GM12878 (cell line): ENCODE measurements around the gene PIAS1. TPM values are rescaled to one million over a fixed set of nuclear protein-coding genes. Genes with fewer than 3 reads are reported as not detected.
A peak's percentile ranks its signal among the peaks of the same experiment; 100 is the strongest.

Source experiments
- BMI1 ChIP-seq: fragments of 450-650 bp; IDR thresholded peaks from 2 replicates; pipeline ENCODE4 v1.6.1; 2016; ENCODE audit warnings: mild to moderate bottlenecking, moderate library complexity, borderline replicate concordance
- CHD4 ChIP-seq: fragments of 200-600 bp; sonication (generic); IDR thresholded peaks from 2 replicates; pipeline ENCODE4 v1.6.1; 2016; ENCODE audit warnings: mild to moderate bottlenecking
- EP300 ChIP-seq, 2 experiments: fragments of 150-350 bp in 1 of 2; IDR thresholded peaks; 2 replicates each; pipeline ENCODE4 v1.6.1; 2011 to 2012; ENCODE audit warnings: low read depth in 2 of 2, low read length in 2 of 2, borderline replicate concordance in 1 of 2, improper control_type of control experiment in 1 of 2, inconsistent platforms in 1 of 2; ENCODE audit not compliant: control insufficient read depth in 1 of 2
- FOS ChIP-seq: IDR thresholded peaks from 3 replicates; pipeline ENCODE4 v1.6.1; 2011; ENCODE audit warnings: borderline replicate concordance; ENCODE audit not compliant: insufficient read length; ENCODE audit errors: extremely low read depth
- GABPA ChIP-seq: IDR thresholded peaks from 2 replicates; pipeline ENCODE4 v1.6.1; 2014; ENCODE audit warnings: antibody characterized with exemption, low read depth, mild to moderate bottlenecking, inconsistent platforms
- HDGF ChIP-seq: fragments of 450-650 bp; IDR thresholded peaks from 2 replicates; pipeline ENCODE4 v1.6.1; 2016; ENCODE audit warnings: antibody characterized with exemption
- IRF3 ChIP-seq: fragments of 450-650 bp; IDR thresholded peaks from 2 replicates; pipeline ENCODE4 v1.6.1; 2014; ENCODE audit warnings: mild to moderate bottlenecking
- MXI1 ChIP-seq: fragments of 150-350 bp; IDR thresholded peaks from 2 replicates; pipeline ENCODE4 v1.6.1; 2011; ENCODE audit warnings: low read depth, mild to moderate bottlenecking, inconsistent platforms, low read length, improper control_type of control experiment
- NKRF ChIP-seq: fragments of 450-650 bp; conservative IDR thresholded peaks from 2 replicates; pipeline ENCODE4 v1.6.1; 2017; ENCODE audit warnings: mild to moderate bottlenecking, moderate library complexity
- NR2C1 ChIP-seq: fragments of 450-650 bp; IDR thresholded peaks from 2 replicates; pipeline ENCODE4 v1.6.1; 2017; ENCODE audit warnings: antibody characterized with exemption, mild to moderate bottlenecking, moderate library complexity
- PML ChIP-seq: IDR thresholded peaks from 2 replicates; pipeline ENCODE4 v1.6.1; 2012; ENCODE audit warnings: low read length, inconsistent platforms
- POLR2AphosphoS2 ChIP-seq: IDR thresholded peaks from 2 replicates; pipeline ENCODE4 v1.6.1; 2011; ENCODE audit warnings: low read depth, mild to moderate bottlenecking, low read length, improper control_type of control experiment, moderate library complexity
- POU2F2 ChIP-seq: IDR thresholded peaks from 3 replicates; pipeline ENCODE4 v1.6.1; 2011; ENCODE audit warnings: low read depth, mild to moderate bottlenecking, low read length, borderline replicate concordance
- RB1 ChIP-seq: fragments of 450-650 bp; formaldehyde crosslinking; IDR thresholded peaks from 2 replicates; pipeline ENCODE4 v1.6.1; 2017; ENCODE audit warnings: mild to moderate bottlenecking, borderline replicate concordance
- SMAD1 ChIP-seq: fragments of 450-650 bp; IDR thresholded peaks from 2 replicates; pipeline ENCODE4 v1.6.1; 2018; ENCODE audit warnings: mild to moderate bottlenecking, low read depth; ENCODE audit not compliant: partially characterized antibody
- USF1 ChIP-seq: IDR thresholded peaks from 2 replicates; pipeline ENCODE4 v1.6.1; 2011; ENCODE audit warnings: borderline replicate concordance, low read depth, mild to moderate bottlenecking, moderate library complexity, mixed read lengths, low read length; ENCODE audit not compliant: insufficient read depth; ENCODE audit errors: extremely low read length
- ZNF217 ChIP-seq: fragments of 450-650 bp; IDR thresholded peaks from 2 replicates; pipeline ENCODE4 v1.6.1; 2017; ENCODE audit warnings: antibody characterized with exemption, mild to moderate bottlenecking
- ZSCAN29 ChIP-seq: fragments of 450-650 bp; IDR thresholded peaks from 2 replicates; pipeline ENCODE4 v1.6.1; 2017; ENCODE audit warnings: mild to moderate bottlenecking, moderate library complexity
- polyA plus RNA-seq, 11 experiments: library from polyadenylated mRNA; depleted of rRNA in 4 of 11; unstranded in 6 of 11; stranded (reverse) in 5 of 11; fragments of >200 nt; fragmentation: Nextera tagmentation in 4 of 11; fragmentation: Illumina TruSeq in 1 of 11; extraction: Ambion mirVana in 4 of 11; extraction: Trizol in 1 of 11; gene quantifications; 1 replicate in 1 of 11; 2 replicates in 10 of 11; pipeline versions ENCODE4 v1.2.1 to v1.2.3, GENCODE V29; 2011 to 2016; ENCODE audit warnings: inconsistent platforms in 2 of 11, missing spikeins in 2 of 11, low read depth in 1 of 11
- total RNA-seq, 4 experiments: library from RNA; depleted of rRNA in 3 of 4; stranded (reverse); fragments of >200 nt in 3 of 4; fragmentation: Illumina TruSeq in 1 of 4; extraction: Trizol in 1 of 4; gene quantifications; 2 replicates each; pipeline versions ENCODE4 v1.2.1 to v1.2.3, GENCODE V29; 2013 to 2021

Gene PIAS1
- total and polyA plus RNA-seq, 10 of the 15 experiments (the other 5 are each of a cell fraction or from before 2014, with no cell fraction given) = 20.2 to 96.3 (median 37.0) TPM

GRCh38 chr15:68228971-68229385, 174.9 kb downstream of the PIAS1 start (continued):
- no peak for TF ChIP-seq GABPA
- TF ChIP-seq FOS = no peak
- no peak for TF ChIP-seq POU2F2
- TF ChIP-seq RB1 = no peak
- TF ChIP-seq USF1 = no peak
- TF ChIP-seq BMI1 = no peak
- no peak for TF ChIP-seq IRF3
- TF ChIP-seq PML = no peak
- no peak for TF ChIP-seq NR2C1
- no peak for TF ChIP-seq ZNF217
- no peak for TF ChIP-seq SMAD1
- TF ChIP-seq MXI1 = no peak
- TF ChIP-seq NKRF = peak; percentile 93; the same call in 1 of the 2 replicates
- 0 out of 4 replicates have a peak, but pooled peaks of 1 of the 2 experiments have one; percentile 18 for TF ChIP-seq EP300 (IDR thresholded peaks at IDR 0.05; ENCODE audit: borderline replicate concordance in 1 of 2, control insufficient read depth in 1 of 2, low read depth in 2 of 2, low read length in 2 of 2)
- TF ChIP-seq HDGF = no peak
- no peak for TF ChIP-seq ZSCAN29
- TF ChIP-seq CHD4 = no peak
- TF ChIP-seq POLR2AphosphoS2 = no peak
